Smooth muscle cell of the brain vasculature (primary cell): ENCODE measurements around the gene KLHL13.
"Not testable (repeated sequence)": the region's sequence is repeated elsewhere in the genome, so short reads cannot be mapped to it uniquely, and the experiment has no call there.

Source experiments
- DNase-seq: peaks from one replicate; pipeline ENCODE4 v3.0.0-alpha.2; 2012; ENCODE audit warnings: low read depth, low spot score

Gene KLHL13, protein sequence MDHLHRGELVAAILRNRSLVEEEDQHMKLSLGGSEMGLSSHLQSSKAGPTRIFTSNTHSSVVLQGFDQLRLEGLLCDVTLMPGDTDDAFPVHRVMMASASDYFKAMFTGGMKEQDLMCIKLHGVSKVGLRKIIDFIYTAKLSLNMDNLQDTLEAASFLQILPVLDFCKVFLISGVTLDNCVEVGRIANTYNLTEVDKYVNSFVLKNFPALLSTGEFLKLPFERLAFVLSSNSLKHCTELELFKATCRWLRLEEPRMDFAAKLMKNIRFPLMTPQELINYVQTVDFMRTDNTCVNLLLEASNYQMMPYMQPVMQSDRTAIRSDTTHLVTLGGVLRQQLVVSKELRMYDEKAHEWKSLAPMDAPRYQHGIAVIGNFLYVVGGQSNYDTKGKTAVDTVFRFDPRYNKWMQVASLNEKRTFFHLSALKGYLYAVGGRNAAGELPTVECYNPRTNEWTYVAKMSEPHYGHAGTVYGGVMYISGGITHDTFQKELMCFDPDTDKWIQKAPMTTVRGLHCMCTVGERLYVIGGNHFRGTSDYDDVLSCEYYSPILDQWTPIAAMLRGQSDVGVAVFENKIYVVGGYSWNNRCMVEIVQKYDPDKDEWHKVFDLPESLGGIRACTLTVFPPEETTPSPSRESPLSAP

DNA sequence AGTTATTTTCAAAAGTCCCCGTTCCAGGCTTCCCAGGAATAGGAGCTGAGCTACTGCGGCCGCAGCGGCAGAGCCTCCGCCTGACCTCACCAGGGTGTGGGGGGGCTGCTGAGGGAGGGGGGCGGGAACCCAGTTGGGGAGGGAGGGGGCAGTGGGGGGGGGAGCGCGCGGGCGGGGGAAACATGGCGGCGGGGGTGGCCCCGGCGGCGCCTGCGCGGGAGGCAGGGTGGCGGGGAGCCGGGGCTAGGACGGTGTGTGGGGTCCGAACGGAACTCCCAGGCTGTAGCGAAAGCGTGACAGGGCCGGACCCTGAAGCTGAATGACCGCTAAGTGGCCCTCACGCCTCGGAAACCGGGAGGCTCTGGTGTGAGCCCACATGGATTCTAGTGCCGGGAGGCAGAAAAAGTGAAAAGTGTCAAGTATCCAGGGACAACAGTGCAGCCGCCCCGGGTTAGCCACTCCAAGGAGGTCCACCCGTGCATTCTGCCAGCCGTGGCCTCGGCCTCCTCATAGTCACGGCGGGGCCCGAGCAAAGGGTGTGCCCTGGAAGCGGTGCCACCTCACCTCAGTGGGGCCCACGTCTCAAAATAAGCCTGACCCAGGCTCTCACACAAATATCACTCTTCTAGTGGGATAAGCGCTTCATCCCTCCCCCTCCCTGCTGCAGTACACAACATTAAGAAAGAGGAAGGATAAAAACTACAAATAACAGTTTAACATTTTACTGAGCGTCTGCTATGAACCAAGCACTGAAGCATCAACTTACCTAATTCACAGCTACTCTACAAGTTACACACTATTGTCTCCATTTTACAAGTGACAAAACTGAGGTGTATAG lies at the start of gene KLHL13:
TSS of gene KLHL13 (minus strand) at position 98 of the 838 bp plus-strand sequence. CDS start 88,337 bp downstream, outside the sequence.
- no peak for DNase-seq

DNA sequence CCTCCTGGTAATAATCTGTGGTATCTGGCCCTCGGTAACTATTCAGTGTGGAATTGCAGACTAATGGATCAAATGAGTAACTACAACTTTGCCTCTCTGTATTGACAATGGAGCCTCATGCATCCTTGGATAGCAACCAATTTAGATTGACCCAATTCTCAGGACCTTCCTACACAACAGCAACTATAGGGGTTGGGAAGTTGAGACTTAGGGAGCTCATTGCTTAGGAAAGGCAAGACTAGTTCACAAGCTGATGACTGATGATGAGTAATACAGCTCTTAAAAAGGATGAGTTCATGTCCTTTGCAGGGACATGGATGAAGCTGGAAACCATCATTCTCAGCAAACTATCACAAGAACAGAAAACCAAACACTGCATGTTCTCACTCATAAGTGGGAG lies 47.5 kb upstream of the KLHL13 start:
- no peak for DNase-seq

DNA sequence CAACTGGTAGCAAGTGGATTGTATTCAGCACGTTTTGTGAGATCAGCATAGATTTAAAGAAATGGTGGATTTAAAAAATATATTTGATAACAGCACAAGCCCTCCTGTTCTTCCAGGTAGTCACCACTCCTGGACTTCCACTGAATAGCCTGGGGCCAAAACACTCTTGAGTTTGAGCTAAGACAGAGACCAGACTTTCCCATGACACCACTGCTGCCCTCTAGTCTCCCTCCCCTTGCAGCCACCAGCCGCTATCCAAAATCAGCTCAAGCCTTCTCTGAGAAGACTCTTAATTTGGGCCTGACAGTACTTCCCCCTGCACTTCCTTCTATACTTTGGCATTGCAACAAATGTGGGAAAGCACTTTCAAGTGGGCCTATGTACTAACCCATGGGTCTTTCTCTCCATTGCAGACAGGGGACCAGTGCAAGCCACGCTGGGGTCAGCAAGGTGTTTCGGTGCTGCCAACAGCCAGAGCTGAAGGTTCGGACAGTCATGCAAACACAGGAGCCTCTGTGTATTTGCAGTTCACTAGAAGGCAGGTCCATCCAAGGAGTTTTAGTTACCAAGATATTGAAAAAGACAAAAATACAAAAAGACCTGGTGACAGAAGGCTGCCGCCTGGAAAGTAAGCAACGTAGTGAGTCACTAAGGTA lies 40.5 kb upstream of the KLHL13 start:
- no peak for DNase-seq

DNA sequence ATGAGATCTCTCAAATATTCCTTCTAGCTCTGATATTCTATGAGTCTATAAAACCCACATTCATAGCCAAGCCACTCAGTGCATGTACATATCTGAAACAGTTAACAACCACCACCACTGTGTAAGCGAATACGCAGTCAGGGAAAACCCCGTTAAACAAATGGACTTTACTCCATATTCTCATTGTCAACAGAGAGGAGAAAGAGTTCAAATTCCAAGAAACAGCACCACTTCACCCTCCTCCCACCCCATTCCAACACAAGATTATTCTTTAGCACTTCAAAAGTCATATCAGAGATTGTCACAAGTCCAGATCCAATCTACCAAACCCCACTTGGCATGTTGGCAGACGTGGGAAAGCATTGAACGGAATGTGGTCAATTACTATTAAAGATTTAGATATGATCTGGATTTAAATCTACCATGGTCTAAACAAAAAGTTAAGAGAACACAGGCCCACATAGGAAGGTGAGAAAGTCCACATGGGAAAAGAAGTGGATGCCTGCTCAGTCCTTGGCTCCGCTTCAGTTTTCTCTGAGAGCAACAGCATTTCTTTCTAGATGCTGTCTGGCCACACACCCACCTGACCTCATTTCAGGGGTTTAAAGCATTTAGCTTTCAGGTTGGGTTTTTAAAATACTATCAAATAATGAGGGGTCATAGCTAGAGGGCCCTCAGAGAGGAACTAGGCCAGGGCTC lies 39.8 kb upstream of the KLHL13 start:
- no peak for DNase-seq

DNA sequence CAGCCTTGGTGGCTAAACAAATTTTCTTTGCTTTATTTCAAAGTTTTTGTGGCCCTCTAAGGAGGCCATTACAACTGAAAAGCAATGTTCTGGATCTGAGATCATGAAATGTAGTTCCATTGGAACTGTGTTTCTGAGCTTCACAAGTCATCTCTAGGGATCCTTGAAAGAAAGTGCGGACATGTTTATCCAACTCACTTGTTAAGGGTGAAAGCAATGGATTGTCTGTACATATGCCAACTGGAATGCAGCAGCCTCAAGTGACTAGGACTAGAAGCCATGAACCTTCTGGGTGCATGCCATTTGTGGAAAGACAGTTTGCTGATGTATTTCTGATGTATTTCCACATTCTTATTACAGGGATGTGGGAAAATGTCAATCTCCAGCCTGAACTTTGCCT lies 36.7 kb upstream of the KLHL13 start:
- no peak for DNase-seq

DNA sequence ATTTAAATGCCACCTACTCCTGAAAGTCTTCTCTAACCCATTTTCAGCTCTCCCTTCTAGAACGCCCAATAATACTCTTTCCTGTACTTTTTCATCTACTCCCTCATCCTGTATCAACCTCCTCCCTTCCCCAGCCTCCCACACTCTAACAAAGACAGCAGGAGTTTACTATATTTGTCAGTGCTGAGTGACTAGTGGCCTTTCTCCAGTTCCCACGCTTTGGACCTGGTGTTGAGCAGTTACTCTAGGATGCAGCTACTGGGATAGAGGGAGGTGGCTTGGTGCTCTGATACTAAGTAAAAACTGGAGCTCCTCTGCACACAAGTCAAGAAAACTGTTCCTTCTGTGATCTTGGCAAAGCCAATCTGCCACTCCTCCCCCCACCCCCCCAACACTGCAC lies 36.1 kb upstream of the KLHL13 start:
- no peak for DNase-seq

DNA sequence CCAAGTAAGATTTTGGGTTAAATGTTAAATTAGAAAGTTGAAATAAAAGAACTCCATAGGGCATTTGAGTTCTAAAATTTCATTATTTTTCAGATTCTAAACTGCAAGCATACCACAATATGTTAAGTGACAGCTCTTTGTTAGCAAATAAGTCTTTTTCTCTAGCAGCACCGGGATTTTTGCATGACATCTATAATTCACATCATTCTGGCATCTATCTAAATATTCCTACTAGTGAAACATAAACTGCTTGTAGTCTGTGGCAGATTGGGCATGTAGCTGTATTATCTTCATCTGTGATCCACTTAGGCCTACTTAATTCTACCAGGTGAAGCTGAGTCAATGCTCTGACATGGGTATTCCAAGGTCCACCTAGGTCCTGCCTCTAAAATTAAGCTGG lies 32.1 kb upstream of the KLHL13 start:
- DNase-seq: no peak

DNA sequence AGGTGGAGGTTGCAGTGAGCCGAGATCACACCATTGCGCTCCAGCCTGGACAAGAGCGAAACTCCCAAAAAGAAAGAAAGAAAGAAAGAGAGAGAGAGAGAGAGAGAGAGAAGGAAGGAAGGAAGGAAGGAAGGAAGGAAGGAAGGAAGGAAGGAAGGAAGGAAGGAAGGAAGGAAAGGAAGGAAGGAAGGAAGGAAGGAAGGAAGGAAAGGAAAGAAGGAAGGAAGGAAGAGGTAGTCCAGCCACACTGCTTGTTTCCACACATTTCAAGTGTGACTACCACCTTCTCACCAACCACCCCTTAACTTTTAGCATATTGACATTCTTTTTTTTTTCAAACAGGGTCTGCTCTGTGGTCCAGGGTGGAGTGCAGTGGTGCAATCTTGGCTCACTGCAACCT lies 31.2 kb upstream of the KLHL13 start:
- DNase-seq: not testable (repeated sequence)

DNA sequence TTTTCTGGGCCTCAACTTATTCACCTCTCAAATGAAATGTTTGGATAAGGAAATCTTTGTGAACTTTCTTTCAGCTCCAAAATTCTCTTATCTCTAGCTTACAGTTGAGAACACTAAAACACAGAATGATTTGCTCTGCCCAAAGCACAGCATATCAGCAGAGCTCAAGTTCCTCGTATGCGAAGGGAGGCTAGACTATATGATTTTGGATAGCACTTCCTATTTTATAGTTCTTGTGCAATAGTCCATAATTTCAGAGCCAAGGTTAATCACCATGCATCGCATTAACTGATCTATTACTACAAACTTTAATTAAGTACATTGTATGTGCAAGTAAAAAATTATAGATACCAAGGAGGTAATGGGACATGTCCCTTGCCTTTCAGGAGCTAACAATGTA lies 27.0 kb upstream of the KLHL13 start:
- DNase-seq: no peak

DNA sequence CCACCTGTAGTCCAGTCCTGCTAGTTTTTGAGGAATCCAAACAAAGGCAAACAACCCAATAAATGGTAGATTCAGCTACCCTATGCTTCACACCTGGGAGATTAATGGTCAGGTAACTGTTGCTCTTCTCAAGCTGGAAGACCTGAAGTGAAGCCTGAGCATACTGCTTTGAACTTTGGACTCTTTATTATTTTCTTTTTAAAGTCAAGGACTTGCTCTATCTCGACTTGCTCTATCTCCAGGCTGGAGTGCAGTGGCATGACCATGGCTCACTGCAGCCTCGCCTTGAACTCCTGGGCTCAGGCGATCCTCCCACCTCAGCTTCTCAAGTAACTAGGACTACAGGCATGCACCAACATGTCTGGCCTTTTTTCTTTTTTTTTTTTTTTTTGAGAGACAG lies 14.7 kb upstream of the KLHL13 start:
- no peak for DNase-seq

DNA sequence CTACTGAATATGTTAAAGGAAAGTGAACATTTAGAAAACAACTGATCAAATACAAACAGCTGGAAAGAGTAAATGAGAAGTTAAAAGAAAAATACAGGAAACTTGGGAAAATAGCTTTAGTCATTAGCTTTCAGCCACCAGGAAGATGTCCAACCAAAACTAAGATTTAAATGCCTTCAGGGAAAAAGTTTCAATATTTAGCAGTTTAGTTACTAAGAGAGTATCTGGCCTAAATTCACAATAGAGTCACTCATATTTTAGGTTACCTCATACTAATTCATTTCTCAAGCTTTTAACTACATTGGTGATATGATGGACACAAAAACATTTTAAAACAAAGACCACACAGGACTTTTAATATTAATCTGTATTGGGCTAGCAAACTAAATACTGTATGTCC lies 13.1 kb upstream of the KLHL13 start:
- no peak for DNase-seq

DNA sequence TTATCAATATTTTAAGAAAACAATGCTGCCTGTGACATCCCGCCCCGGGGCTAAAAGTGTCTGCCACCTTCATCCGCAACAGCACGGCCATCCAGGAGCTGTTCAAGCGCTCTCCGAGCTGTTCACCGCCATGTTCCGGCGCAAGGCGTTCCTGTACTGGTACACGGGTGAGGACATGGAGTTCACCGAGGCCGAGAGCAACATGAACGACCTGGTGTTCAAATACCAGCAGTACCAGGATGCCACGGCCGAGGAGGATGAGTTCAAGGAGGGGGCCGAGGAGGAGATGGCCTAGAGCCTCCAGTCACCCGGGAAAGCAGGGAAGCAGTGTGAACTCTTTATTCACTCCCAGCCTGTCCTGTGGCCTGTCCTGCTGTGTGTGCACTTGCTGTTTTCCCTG lies 12.1 kb upstream of the KLHL13 start:
- DNase-seq: no peak

DNA sequence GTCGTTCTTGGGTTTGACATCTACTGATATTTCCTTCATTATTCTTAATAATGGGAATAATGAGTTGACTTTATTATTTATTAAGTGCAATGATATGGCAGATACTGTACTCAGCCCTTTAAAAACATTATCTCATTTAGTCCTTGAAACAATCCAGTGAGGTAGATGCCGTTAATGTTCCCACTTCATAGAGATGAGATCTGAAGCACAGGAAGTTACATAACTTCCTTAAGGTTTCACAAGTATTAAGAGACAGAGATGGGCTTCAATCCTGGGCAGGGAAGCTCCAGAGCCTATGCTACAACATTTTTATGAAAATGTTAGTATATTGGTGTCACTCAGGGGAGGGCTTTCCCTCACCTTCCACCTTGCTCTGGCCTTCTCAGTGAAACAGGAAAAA lies 9.7 kb upstream of the KLHL13 start:
- no peak for DNase-seq

DNA sequence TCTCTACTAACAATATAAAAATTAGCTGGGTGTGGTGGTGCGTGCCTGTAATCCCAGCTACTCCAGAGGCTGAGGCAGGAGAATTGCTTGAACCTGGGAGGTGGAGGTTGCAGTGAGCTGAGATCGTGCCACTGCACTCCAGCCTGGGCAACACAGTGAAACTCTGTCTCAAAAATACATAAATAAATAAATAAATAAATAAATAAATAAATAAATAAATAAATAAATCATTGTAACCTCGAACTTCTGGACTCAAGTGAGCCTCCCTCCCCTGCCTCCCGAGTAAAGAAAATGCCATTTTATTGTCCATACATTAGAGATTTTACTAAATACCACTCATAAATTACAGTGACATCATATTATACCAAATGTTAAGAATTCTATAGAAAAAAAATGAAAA lies 7.6 kb upstream of the KLHL13 start:
- DNase-seq: not testable (repeated sequence)

DNA sequence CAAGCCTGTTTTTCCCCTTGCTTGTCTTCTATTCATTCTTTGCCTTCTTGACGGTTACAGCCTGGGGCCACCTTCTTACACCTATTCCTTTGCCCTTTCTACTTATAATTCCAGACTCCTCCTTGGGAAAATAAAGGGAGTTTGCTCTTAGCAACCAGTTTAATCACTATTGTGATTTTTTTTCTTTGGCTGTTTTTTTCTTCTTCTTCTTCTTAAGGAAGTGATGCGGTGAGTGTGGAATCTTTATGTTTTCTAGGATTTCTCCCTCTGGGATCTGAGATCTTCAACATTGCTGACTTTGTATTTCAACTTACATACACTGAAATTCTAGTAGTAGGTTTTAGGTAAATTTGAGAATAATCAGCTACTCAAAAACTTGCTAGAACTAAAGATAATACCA lies 1.1 kb upstream of the KLHL13 start:
- no peak for DNase-seq

DNA sequence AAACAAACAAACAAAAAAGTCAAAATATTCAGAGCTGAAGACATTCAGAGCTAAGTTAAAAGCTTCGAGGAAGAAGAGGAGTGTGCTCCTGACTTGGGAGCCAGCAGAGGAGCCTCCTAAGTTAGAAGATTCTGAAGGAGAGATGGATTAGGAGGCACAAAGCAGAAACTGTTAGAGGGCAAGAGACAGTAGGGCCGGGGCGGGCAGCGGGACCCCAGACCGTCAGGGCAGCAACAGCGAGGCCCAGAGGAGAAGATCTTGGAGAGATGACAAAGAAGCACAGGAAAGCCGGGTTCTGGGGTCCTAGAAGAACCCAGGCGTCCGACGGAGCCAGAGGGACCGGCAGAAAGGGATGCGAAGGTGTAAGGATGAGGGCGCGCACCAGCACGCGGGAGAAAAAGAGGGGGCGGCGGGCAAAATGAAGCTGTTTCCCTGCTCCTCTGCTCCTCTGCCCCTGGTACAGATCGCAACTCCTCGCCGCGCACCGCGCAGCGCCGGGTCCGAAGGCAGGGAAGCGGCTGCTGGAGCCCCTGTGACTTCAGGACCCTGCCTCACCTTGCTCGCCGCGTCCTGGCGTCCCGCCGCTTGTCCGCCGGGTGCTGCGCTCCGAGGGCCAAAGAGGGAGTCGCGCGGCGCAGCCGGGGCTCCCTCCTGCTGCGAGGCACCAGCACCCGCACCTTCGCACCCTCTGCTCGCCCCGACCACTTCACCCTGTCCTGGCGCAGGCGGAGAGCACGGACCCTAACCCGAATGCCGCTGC lies 477 bp downstream of the KLHL13 start:
- no peak for DNase-seq

DNA sequence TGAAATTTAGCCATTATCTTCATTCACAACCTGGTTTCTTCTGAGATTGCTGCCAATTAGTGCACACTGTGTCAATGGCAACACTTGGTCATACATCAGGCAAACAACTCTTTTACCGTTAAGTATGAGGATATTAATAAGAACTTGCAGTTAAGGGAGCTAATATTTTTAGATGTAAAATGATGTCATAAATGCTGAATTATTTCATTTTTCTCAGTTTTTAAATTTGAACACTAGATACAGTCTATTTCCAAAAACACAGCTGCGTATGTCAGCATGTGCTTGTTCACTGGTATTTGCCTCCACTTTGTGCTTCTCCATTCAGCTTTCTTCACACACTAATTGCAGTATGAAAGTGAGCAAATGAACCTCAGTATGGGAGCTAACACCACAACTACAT lies 1.6 kb downstream of the KLHL13 start:
- no peak for DNase-seq

DNA sequence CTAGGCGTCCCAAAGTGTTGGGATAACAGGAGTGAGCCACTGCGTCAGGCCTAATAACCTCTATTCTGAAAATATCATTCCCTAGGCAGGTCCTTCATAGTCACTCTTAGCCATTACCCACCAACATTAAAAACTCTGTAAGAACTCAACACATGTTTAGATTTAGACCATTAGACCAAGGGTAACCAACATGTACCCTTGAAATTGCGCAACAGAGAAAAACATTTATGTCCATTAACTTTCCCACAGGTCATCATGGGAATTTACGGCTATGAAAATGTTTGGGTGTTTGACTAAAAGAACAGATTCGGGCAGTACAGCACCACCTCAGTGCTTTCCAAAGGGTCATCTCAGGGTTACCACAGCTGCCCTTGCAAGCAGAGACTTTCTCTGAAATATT lies 7.5 kb downstream of the KLHL13 start:
- DNase-seq: no peak

DNA sequence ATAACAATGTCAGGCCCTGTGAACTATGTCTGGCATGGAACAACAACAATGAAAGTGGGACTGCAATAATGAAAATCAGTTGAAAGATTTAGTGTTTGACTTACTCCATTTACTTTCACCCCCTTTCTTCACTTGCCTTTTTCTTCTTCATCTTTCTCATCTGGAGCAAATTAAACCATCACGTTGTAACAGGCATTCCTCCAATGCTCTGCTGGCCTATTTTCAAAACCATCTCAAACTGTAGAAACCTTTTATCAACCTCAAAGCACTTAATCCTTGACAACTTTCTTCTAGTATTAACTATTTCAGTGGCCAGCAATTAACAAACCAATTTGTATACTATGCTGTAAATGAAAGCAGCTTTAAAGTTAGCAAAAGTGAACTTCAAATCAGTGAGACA lies 8.3 kb downstream of the KLHL13 start:
- no peak for DNase-seq

DNA sequence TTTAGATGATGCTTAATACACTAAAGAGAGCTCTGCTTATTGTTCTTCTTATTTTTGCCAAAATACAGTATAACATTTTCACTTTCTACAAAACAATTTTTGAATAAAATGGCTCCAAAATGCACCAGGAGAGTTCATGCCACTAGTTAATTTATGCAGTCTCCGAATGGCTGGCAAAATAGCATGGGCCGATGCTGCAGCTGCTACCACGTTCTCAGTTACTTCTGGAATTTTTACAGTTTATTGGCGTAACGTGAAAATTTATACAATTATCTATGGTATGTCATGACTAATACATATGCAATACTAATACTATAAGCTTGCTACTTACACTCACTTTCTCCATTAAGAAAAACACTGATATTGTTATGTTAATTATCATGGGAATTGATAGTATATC lies 16.5 kb downstream of the KLHL13 start:
- no peak for DNase-seq

DNA sequence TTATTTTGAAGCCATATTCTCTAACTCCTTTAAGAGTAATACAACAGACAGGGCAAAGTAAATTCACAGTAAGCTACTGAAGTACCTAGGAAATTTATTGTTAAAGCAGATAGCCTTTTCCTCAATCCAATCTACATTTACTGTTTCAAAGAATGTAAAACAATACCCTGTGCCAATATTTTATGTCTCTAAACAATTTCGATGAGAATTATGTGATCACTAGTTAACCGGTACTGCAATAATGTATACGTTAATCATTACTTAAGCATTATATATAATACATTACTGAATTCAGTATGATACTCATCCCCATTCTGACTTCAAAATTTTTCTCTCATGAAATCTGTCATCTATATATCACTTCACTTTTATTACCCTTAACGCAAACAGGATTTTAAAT lies 28.5 kb downstream of the KLHL13 start:
- DNase-seq: no peak
